Ascending aorta (tissue), 2 donors: ENCODE results near the gene LRRC7. TPM values are rescaled to one million over a fixed set of nuclear protein-coding genes. Genes with fewer than 3 reads are reported as not detected.

Source experiments
- DNase-seq, 2 donors: peaks; one replicate each; pipeline ENCODE4 v3.0.0-alpha.2; 2019; ENCODE audit warnings: low spot score in 2 of 2
- H3K27ac ChIP-seq, 2 donors: fragments of 200-600 bp; sonication (generic); one replicate each; pipeline ENCODE4 v1.5.1; 2016 to 2017; ENCODE audit warnings: mild to moderate bottlenecking in 1 of 2
- H3K27me3 ChIP-seq: fragments of 200-600 bp; sonication (generic); one replicate; pipeline ENCODE4 v1.5.1; 2017
- H3K36me3 ChIP-seq, 2 donors: fragments of 200-600 bp; sonication (generic); one replicate each; pipeline ENCODE4 v1.5.1; 2016
- H3K4me1 ChIP-seq, 2 donors: fragments of 200-600 bp; sonication (generic); one replicate each; pipeline ENCODE4 v1.5.1; 2016 to 2017; ENCODE audit warnings: mild to moderate bottlenecking in 1 of 2
- H3K4me3 ChIP-seq, 2 donors: fragments of 200-600 bp; sonication (generic); one replicate each; pipeline ENCODE4 v1.5.1; 2016 to 2017; ENCODE audit warnings: mild to moderate bottlenecking in 1 of 2
- H3K9me3 ChIP-seq, 2 donors: fragments of 200-600 bp; sonication (generic); one replicate each; pipeline ENCODE4 v1.5.1; 2016
- intact Hi-C: fragments of 100-400 bp; cut with DNase I; formaldehyde crosslinking; loops from one replicate; pipeline ENCODE4 v1.15.1; 2023
- total RNA-seq: library from RNA; depleted of rRNA; stranded (reverse); fragments of >200 nt; gene quantifications from one replicate; pipeline ENCODE4 v1.1.0, GENCODE V29; 2016
- TF ChIP-seq, protein P1 (sequence below), 3 experiments: fragments of 200-600 bp in 2 of 3; fragments of 450-650 bp in 1 of 3; sonication (generic) in 2 of 3; IDR thresholded peaks; one replicate each; pipeline ENCODE4 v1.5.1; 2016 to 2019; ENCODE audit warnings: antibody characterized with exemption in 3 of 3, mild to moderate bottlenecking in 1 of 3, moderate library complexity in 1 of 3

LRRC7 gene
- total RNA-seq, 1 donor from 2014 or later = not detected

GRCh38 chr1:69846267-69846666 is 278.5 kb downstream of the LRRC7 start:
- no peaks in the 10 kb centered on the region for H3K4me1 ChIP-seq
- no peaks in the 10 kb centered on the region for H3K9me3 ChIP-seq
- no peak overlapping the region for H3K4me3 ChIP-seq
- H3K36me3 ChIP-seq = no peaks in the 10 kb centered on the region
- TF ChIP-seq, protein P1, sequence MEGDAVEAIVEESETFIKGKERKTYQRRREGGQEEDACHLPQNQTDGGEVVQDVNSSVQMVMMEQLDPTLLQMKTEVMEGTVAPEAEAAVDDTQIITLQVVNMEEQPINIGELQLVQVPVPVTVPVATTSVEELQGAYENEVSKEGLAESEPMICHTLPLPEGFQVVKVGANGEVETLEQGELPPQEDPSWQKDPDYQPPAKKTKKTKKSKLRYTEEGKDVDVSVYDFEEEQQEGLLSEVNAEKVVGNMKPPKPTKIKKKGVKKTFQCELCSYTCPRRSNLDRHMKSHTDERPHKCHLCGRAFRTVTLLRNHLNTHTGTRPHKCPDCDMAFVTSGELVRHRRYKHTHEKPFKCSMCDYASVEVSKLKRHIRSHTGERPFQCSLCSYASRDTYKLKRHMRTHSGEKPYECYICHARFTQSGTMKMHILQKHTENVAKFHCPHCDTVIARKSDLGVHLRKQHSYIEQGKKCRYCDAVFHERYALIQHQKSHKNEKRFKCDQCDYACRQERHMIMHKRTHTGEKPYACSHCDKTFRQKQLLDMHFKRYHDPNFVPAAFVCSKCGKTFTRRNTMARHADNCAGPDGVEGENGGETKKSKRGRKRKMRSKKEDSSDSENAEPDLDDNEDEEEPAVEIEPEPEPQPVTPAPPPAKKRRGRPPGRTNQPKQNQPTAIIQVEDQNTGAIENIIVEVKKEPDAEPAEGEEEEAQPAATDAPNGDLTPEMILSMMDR (IDR thresholded peaks at IDR 0.05) = no peak
- no peaks in the 10 kb centered on the region for H3K27me3 ChIP-seq
- intact Hi-C loops = no loop called here
- H3K27ac ChIP-seq = no peak overlapping the region
- no peak for DNase-seq

DNA sequence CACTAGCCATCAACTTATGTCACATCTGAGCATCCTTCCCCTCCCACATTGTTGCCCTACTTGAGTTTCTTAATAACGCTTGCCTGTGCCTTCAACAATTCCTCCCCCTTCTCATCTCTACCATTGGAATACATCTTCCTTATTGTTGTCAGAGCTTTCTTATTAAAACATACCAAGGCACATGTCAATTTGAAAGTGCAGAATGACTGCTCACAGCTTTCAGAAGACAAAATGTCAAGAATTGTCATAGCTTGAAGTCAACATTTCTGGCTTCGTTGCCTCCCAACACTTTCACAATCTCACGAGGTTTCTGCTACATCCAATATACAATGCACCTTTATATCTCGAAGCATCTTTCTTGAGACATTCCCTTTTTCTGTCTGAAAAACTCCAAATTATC is 279.9 kb downstream of the LRRC7 start:
- Histone ChIP-seq H3K27ac (no peak overlapping the region), H3K27me3 (no peaks in the 10 kb centered on the region), H3K4me1 (no peaks in the 10 kb centered on the region), H3K9me3 (no peaks in the 10 kb centered on the region), H3K36me3 (no peaks in the 10 kb centered on the region), H3K4me3 (no peak overlapping the region)
- intact Hi-C loops = no loop called here
- TF ChIP-seq, protein P1 (IDR thresholded peaks at IDR 0.05) = no peak
- no peak for DNase-seq

DNA sequence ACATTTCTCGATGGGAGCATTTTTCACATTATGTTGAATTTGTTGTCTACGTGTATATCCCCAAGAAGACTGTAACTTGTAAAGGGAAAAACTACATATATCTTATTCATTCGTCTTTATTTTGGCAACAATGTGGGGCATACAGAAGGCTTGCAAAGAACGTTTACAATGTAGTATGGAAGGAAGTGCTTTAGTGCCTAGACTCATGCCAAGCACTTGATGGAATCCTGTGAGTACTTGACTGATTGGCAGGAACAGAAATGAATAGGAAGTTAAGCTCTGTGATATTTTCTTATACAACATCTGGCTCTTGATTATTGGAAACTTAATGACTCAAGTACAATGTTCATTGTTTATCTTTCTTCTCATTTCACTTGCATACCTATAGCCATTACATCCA is 284.4 kb downstream of the LRRC7 start:
- no peak overlapping the region for H3K27ac ChIP-seq
- no peak overlapping the region for H3K4me3 ChIP-seq
- no peak for DNase-seq
- TF ChIP-seq, protein P1 (IDR thresholded peaks at IDR 0.05) = no peak
- no peaks in the 10 kb centered on the region for H3K36me3 ChIP-seq
- H3K27me3 ChIP-seq = no peaks in the 10 kb centered on the region
- H3K9me3 ChIP-seq = no peaks in the 10 kb centered on the region
- intact Hi-C loops = no loop called here
- H3K4me1 ChIP-seq = no peaks in the 10 kb centered on the region

GRCh38 chr1:69852706-69853105 is 285.0 kb downstream of the LRRC7 start:
- Histone ChIP-seq H3K27me3 (no peaks in the 10 kb centered on the region), H3K4me3 (no peak overlapping the region), H3K4me1 (no peaks in the 10 kb centered on the region), H3K36me3 (no peaks in the 10 kb centered on the region), H3K27ac (no peak overlapping the region), H3K9me3 (no peaks in the 10 kb centered on the region)
- DNase-seq = no peak
- TF ChIP-seq, protein P1 (IDR thresholded peaks at IDR 0.05) = no peak
- intact Hi-C loops = no loop called here

GRCh38 chr1:69858534-69858933 is 290.8 kb downstream of the LRRC7 start:
- Histone ChIP-seq H3K36me3 (no peaks in the 10 kb centered on the region), H3K9me3 (no peaks in the 10 kb centered on the region), H3K4me1 (no peaks in the 10 kb centered on the region), H3K27ac (no peak overlapping the region), H3K27me3 (no peaks in the 10 kb centered on the region), H3K4me3 (no peak overlapping the region)
- TF ChIP-seq, protein P1 (IDR thresholded peaks at IDR 0.05) = no peak
- intact Hi-C loops = no loop called here
- no peak for DNase-seq

GRCh38 chr1:69861641-69862040 is 293.9 kb downstream of the LRRC7 start:
- H3K4me1 ChIP-seq = no peaks in the 10 kb centered on the region
- H3K27me3 ChIP-seq = no peaks in the 10 kb centered on the region
- intact Hi-C loops = no loop called here
- H3K9me3 ChIP-seq = no peaks in the 10 kb centered on the region
- H3K36me3 ChIP-seq = no peaks in the 10 kb centered on the region
- no peak overlapping the region for H3K4me3 ChIP-seq
- TF ChIP-seq, protein P1 (IDR thresholded peaks at IDR 0.05) = no peak
- H3K27ac ChIP-seq = no peak overlapping the region
- DNase-seq = no peak
